Suppressor macrophage (primary cell): ENCODE data around the gene UGT1A1.

Experiments used
- DNase-seq, 4 experiments: peaks; one replicate each; pipeline ENCODE4 v3.0.0-alpha.2; 2020 to 2022

UGT1A1 gene

GRCh38 chr2:233798335-233799086, 38.4 kb downstream of the UGT1A1 start:
- no peak for DNase-seq

- DNase-seq: no peak
Measured at GRCh38 chr2:233799087-233799665, 39.1 kb downstream of the UGT1A1 start.

GRCh38 chr2:233799716-233800115, 39.6 kb downstream of the UGT1A1 start:
- no peak for DNase-seq

GRCh38 chr2:233800208-233800607, 40.1 kb downstream of the UGT1A1 start:
- no peak for DNase-seq

- peak in 1 of 4 experiments; percentile 4 for DNase-seq
Measured at GRCh38 chr2:233801357-233802131, 41.5 kb downstream of the UGT1A1 start.

GRCh38 chr2:233802132-233802815, 42.2 kb downstream of the UGT1A1 start:
- no peak for DNase-seq

GRCh38 chr2:233803292-233803911, 43.3 kb downstream of the UGT1A1 start:
- DNase-seq: no peak

GRCh38 chr2:233803994-233804393, 43.9 kb downstream of the UGT1A1 start:
- DNase-seq: no peak

- no peak for DNase-seq
Measured at GRCh38 chr2:233807215-233807865, 47.3 kb downstream of the UGT1A1 start.

GRCh38 chr2:233807966-233808935, 48.2 kb downstream of the UGT1A1 start:
- DNase-seq: no peak

- DNase-seq: no peak
Measured at GRCh38 chr2:233810385-233810784, 50.3 kb downstream of the UGT1A1 start.

GRCh38 chr2:233811087-233811486, 51.0 kb downstream of the UGT1A1 start:
- DNase-seq: no peak

GRCh38 chr2:233811732-233812131, 51.7 kb downstream of the UGT1A1 start:
- DNase-seq: no peak

GRCh38 chr2:233813236-233814055, 53.4 kb downstream of the UGT1A1 start:
- DNase-seq: no peak

GRCh38 chr2:233814056-233814835, 54.2 kb downstream of the UGT1A1 start:
- no peak for DNase-seq

GRCh38 chr2:233815861-233816260, 55.8 kb downstream of the UGT1A1 start:
- no peak for DNase-seq

- DNase-seq: no peak
Measured at GRCh38 chr2:233816334-233816733, 56.3 kb downstream of the UGT1A1 start.

- DNase-seq: no peak
Measured at GRCh38 chr2:233816771-233817170, 56.7 kb downstream of the UGT1A1 start.

GRCh38 chr2:233817361-233817911, 57.4 kb downstream of the UGT1A1 start:
- no peak for DNase-seq
